Omental fat pad (tissue), 4 donors: ENCODE measurements around the gene ARHGAP33. TPM values are rescaled to one million over a fixed set of nuclear protein-coding genes. Genes with fewer than 3 reads are reported as not detected.
"Not testable (repeated sequence)": the region's sequence is repeated elsewhere in the genome, so short reads cannot be mapped to it uniquely, and the experiment has no call there.

Experiments used
- ATAC-seq: fragments of 150-250 bp; one replicate; pipeline ENCODE4 v1.9.1; 2016; ENCODE audit warnings: mild to moderate bottlenecking, moderate library complexity; ENCODE audit not compliant: low FRiP score
- DNase-seq: peaks from one replicate; pipeline ENCODE4 v3.0.0-alpha.2; 2019; ENCODE audit warnings: low spot score
- CTCF ChIP-seq, 3 donors: fragments of 450-650 bp; IDR thresholded peaks; one replicate each; pipeline ENCODE4 v1.5.1; 2016 to 2017; ENCODE audit warnings: antibody characterized with exemption in 3 of 3, mild to moderate bottlenecking in 3 of 3, moderate library complexity in 2 of 3
- total RNA-seq, 4 donors: library from RNA; depleted of rRNA; stranded (reverse); fragments of >200 nt; gene quantifications; one replicate each; pipeline ENCODE4 v1.1.0, GENCODE V29; 2016

The ARHGAP33 gene
- total RNA-seq, 4 donors from 2014 or later = 0.84 to 9.1 (median 2.5) TPM

DNA sequence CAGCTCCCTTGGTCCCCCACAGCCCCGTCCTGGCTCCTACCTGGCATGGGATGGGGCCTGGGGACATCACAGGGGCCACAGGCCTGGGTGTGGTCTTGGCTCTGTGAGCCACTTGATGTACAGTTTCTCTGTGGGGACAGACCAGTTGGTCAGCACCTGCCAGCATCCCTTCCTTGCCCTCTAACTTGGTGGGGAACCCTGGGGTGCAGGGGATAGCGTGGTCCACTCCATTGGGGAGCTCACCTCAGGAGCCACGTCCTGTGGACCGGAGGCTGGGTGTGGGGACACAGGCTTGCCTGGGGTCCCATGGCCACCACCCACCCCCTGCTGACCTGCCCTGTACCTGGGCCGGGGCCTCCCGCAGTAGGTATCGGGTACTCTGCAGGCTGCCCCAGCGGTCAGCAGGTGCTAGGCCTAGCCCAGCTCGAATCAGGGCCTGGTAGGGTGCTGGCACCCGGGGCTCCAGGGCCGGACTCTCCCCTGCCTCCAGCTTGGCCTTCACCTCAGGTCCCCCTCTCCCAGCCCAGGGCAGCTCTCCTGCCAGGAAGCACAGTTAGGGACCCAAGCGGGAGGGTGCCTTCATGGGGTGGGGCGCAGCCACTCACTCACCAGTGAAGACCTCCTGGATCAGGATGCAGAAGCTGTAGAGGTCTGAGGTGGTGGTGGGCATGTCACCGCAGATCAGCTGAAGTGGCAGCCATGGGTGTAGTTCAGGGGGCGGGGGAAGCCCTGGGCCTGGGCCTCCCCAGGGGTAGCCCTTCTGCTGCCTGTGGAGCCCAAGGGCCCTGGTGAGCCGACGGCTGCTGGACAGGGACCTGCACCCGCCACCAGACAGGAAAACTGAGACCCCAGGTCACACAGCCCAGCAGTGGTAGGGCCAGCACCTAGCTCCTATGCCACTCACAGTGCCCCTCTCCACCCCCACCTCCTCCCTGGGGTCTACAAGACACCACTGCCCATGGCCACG is 14.9 kb downstream of the ARHGAP33 start:
- DNase-seq (no peak), ATAC-seq (no peak)
- TF ChIP-seq CTCF (IDR thresholded peaks at IDR 0.05) = no peak

GRCh38 chr19:35790981-35791813 is 15.8 kb downstream of the ARHGAP33 start:
- TF ChIP-seq CTCF (IDR thresholded peaks at IDR 0.05) = no peak
- ATAC-seq = no peak
- no peak for DNase-seq

- no peak for ATAC-seq
- no peak for DNase-seq
- TF ChIP-seq CTCF (IDR thresholded peaks at IDR 0.05) = no peak
Observed at GRCh38 chr19:35791814-35792279, 16.5 kb downstream of the ARHGAP33 start.

GRCh38 chr19:35792312-35792711 is 16.9 kb downstream of the ARHGAP33 start:
- DNase-seq (no peak), ATAC-seq (no peak)
- TF ChIP-seq CTCF (IDR thresholded peaks at IDR 0.05) = no peak

DNA sequence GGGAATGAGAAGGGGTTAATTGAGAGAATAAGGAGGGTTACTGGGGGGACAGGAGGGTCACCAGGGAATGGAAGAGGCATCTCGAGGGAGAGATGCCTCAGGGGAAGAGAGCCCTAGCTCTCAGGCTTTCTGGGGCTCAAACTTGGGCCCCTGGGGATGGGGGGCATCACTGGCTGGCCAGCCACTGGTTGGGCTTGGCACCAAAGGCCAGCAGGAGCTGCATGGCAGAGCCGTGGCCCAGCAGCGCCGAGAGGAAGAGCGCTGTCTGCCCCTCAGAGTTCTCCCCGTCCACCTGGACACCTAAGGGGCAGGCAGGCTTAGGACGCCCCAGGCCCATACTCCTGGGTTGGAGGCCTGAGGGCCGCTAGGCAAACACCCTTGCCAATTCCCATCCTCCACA is 17.5 kb downstream of the ARHGAP33 start:
- no peak for DNase-seq
- no peak for TF ChIP-seq CTCF (IDR thresholded peaks at IDR 0.05)
- ATAC-seq = no peak

- ATAC-seq (no peak), DNase-seq (no peak)
- no peak for TF ChIP-seq CTCF (IDR thresholded peaks at IDR 0.05)
Observed at GRCh38 chr19:35793381-35794165, 18.2 kb downstream of the ARHGAP33 start.

GRCh38 chr19:35795564-35795963 is 20.2 kb downstream of the ARHGAP33 start:
- DNase-seq, ATAC-seq: not testable (repeated sequence)
